ENCODE measurements around the gene EPAS1. TPM values are rescaled to one million over a fixed set of nuclear protein-coding genes. Genes with fewer than 3 reads are reported as not detected.

Gene EPAS1
- total and polyA plus RNA-seq, 5 experiments from 2014 or later = 0.16 to 1.7 (median 1.1) TPM

GRCh38 chr2:46340740-46341420 is 43.7 kb downstream of the EPAS1 start:
- Mint-ChIP-seq H3K36me3 (no peaks in the 10 kb centered on the region), H3K4me3 (no peak overlapping the region), H3K27me3 (peaks cover 0 to 4% (median 1%) of the 10 kb centered on the region in 5 donors), H3K27ac (peak overlapping the region in 2 of 10 donors; percentile 50 to 57), H3K9me3 (no peaks in the 10 kb centered on the region), H3K4me1 (peaks cover 8 to 36% (median 18%) of the 10 kb centered on the region in 4 donors)
- DNase-seq (no peak), ATAC-seq (no peak)
- POLR2A ChIA-PET = interaction anchor here (1.6 kb wide), 1 partner anchor 17 kb away, joined by 3 read pairs; no protein-coding TSS in a partner anchor

- peaks cover 0 to 3% (median 0%) of the 10 kb centered on the region in 5 donors for H3K27me3 Mint-ChIP-seq
- H3K4me1 Mint-ChIP-seq = peaks cover 10 to 34% (median 22%) of the 10 kb centered on the region in 4 donors
- H3K4me3 Mint-ChIP-seq = no peak overlapping the region
- DNase-seq (no peak), ATAC-seq (no peak)
- no peaks in the 10 kb centered on the region for H3K9me3 Mint-ChIP-seq
- POLR2A ChIA-PET = interaction anchor here (0.8 to 1.4 kb wide), 2 partner anchors 15 to 30 kb away, joined by 3 read pairs; no protein-coding TSS in a partner anchor
- H3K27ac Mint-ChIP-seq = no peak overlapping the region
- H3K36me3 Mint-ChIP-seq = no peaks in the 10 kb centered on the region
These were observed 45.5 kb downstream of the EPAS1 start for GRCh38 chr2:46342566-46343315.

GRCh38 chr2:46344706-46345105 is 47.5 kb downstream of the EPAS1 start:
- POLR2A ChIA-PET = no interaction called here
- DNase-seq (no peak), ATAC-seq (no peak)
- no peaks in the 10 kb centered on the region for H3K9me3 Mint-ChIP-seq
- H3K4me1 Mint-ChIP-seq = peaks cover 21 to 46% (median 29%) of the 10 kb centered on the region in 4 donors
- peaks cover 0 to 3% (median 0%) of the 10 kb centered on the region in 5 donors for H3K27me3 Mint-ChIP-seq
- no peak overlapping the region for H3K27ac Mint-ChIP-seq
- H3K4me3 Mint-ChIP-seq = no peak overlapping the region
- H3K36me3 Mint-ChIP-seq = no peaks in the 10 kb centered on the region

GRCh38 chr2:46345775-46346174 is 48.6 kb downstream of the EPAS1 start:
- ATAC-seq = no peak
- DNase-seq = no peak
- H3K9me3 Mint-ChIP-seq = no peaks in the 10 kb centered on the region
- H3K4me1 Mint-ChIP-seq = peaks cover 26 to 56% (median 38%) of the 10 kb centered on the region in 4 donors
- POLR2A ChIA-PET = no interaction called here
- H3K27ac Mint-ChIP-seq = no peak overlapping the region
- H3K4me3 Mint-ChIP-seq = no peak overlapping the region
- H3K36me3 Mint-ChIP-seq = no peaks in the 10 kb centered on the region
- peaks cover 0 to 2% (median 0%) of the 10 kb centered on the region in 5 donors for H3K27me3 Mint-ChIP-seq

GRCh38 chr2:46346719-46347118 is 49.5 kb downstream of the EPAS1 start:
- H3K4me1 Mint-ChIP-seq = peaks cover 34 to 66% (median 48%) of the 10 kb centered on the region in 4 donors
- H3K4me3 Mint-ChIP-seq = peak overlapping the region in 1 of 10 donors; percentile 26
- H3K36me3 Mint-ChIP-seq = no peaks in the 10 kb centered on the region
- peaks cover 0 to 2% (median 0%) of the 10 kb centered on the region in 5 donors for H3K27me3 Mint-ChIP-seq
- no peak for ATAC-seq
- no peak for DNase-seq
- POLR2A ChIA-PET = no interaction called here
- H3K9me3 Mint-ChIP-seq = no peaks in the 10 kb centered on the region
- H3K27ac Mint-ChIP-seq = peak overlapping the region in 2 of 10 donors; percentile 52 to 72

- Mint-ChIP-seq H3K4me3 (peak overlapping the region in 8 of 10 donors; percentile 9 to 70 (median 52)), H3K36me3 (no peaks in the 10 kb centered on the region), H3K4me1 (peaks cover 38 to 75% (median 58%) of the 10 kb centered on the region in 4 donors), H3K27ac (peak overlapping the region in 8 of 10 donors; percentile 5 to 87 (median 38)), H3K27me3 (peaks cover 0 to 2% (median 0%) of the 10 kb centered on the region in 5 donors), H3K9me3 (no peaks in the 10 kb centered on the region)
- ATAC-seq (no peak), DNase-seq (no peak)
- POLR2A ChIA-PET = no interaction called here
These were observed 50.6 kb downstream of the EPAS1 start for GRCh38 chr2:46347648-46348280.

- H3K36me3 Mint-ChIP-seq = no peaks in the 10 kb centered on the region
- DNase-seq (no peak), ATAC-seq (no peak)
- H3K4me1 Mint-ChIP-seq = peaks cover 41 to 78% (median 71%) of the 10 kb centered on the region in 4 donors
- H3K27me3 Mint-ChIP-seq = peaks cover 0 to 2% (median 0%) of the 10 kb centered on the region in 5 donors
- POLR2A ChIA-PET = no interaction called here
- H3K9me3 Mint-ChIP-seq = no peaks in the 10 kb centered on the region
- peak overlapping the region in 1 of 10 donors; percentile 70 for H3K27ac Mint-ChIP-seq
- H3K4me3 Mint-ChIP-seq = peak overlapping the region in 3 of 10 donors; percentile 3 to 86 (median 34)
These were observed 51.9 kb downstream of the EPAS1 start for GRCh38 chr2:46349115-46349547.

- Mint-ChIP-seq H3K4me1 (peaks cover 46 to 88% (median 81%) of the 10 kb centered on the region in 4 donors), H3K27me3 (no peaks in the 10 kb centered on the region), H3K9me3 (no peaks in the 10 kb centered on the region), H3K4me3 (peak overlapping the region; percentile 23 to 90 (median 83)), H3K36me3 (no peaks in the 10 kb centered on the region), H3K27ac (peak overlapping the region; percentile 61 to 97 (median 88))
- DNase-seq = peak in 2 of 10 donors; percentile 17 to 36
- POLR2A ChIA-PET = no interaction called here
- peak in 1 of 2 donors; percentile 13 for ATAC-seq
These were observed 53.0 kb downstream of the EPAS1 start for GRCh38 chr2:46350029-46350689.

GRCh38 chr2:46351098-46351749 is 54.0 kb downstream of the EPAS1 start:
- Mint-ChIP-seq H3K4me3 (peak overlapping the region; percentile 76 to 90 (median 83)), H3K27me3 (no peaks in the 10 kb centered on the region), H3K4me1 (peaks cover 46 to 99% (median 85%) of the 10 kb centered on the region in 4 donors), H3K9me3 (no peaks in the 10 kb centered on the region), H3K36me3 (no peaks in the 10 kb centered on the region), H3K27ac (peak overlapping the region; percentile 77 to 97 (median 88))
- ATAC-seq = peak; percentile 39 to 41
- POLR2A ChIA-PET = interaction anchor here (0.6 kb wide), 2 partner anchors 15 to 75 kb away, joined by 3 to 5 read pairs; no protein-coding TSS in a partner anchor
- peak in 2 of 10 donors; percentile 7 to 11 for DNase-seq

GRCh38 chr2:46351750-46352138 is 54.5 kb downstream of the EPAS1 start:
- Mint-ChIP-seq H3K9me3 (no peaks in the 10 kb centered on the region), H3K27me3 (no peaks in the 10 kb centered on the region), H3K4me1 (peaks cover 47 to 100% (median 89%) of the 10 kb centered on the region in 4 donors), H3K36me3 (no peaks in the 10 kb centered on the region), H3K4me3 (peak overlapping the region; percentile 76 to 90 (median 83)), H3K27ac (peak overlapping the region; percentile 77 to 97 (median 88))
- POLR2A ChIA-PET = no interaction called here
- peak; percentile 19 to 83 (median 62) for DNase-seq
- peak; percentile 87 to 88 for ATAC-seq

- Mint-ChIP-seq H3K27me3 (no peaks in the 10 kb centered on the region), H3K36me3 (no peaks in the 10 kb centered on the region), H3K9me3 (no peaks in the 10 kb centered on the region), H3K4me1 (peaks cover 51 to 100% (median 89%) of the 10 kb centered on the region in 4 donors), H3K27ac (peak overlapping the region; percentile 76 to 93 (median 88)), H3K4me3 (peak overlapping the region in 9 of 10 donors; percentile 20 to 90 (median 84))
- DNase-seq (no peak), ATAC-seq (no peak)
- POLR2A ChIA-PET = interaction anchor here (3.2 kb wide), 1 partner anchor 10 kb away, joined by 17 read pairs; no protein-coding TSS in a partner anchor
These were observed 55.4 kb downstream of the EPAS1 start for GRCh38 chr2:46352621-46353020.
